Stimulated activated memory B cell treated with anti-CD40 and anti-IgM and Interleukin-4, amounts not matched to agents 10 μg/mL and 1 μg/mL and 100 μg/mL, for 72 hours (primary cell): Measurements from ENCODE around the gene ETNPPL.

Experiments
- ATAC-seq: fragments of 150-1000 bp; cut with Tn5 transposase; 2 replicates; pipeline ENCODE4 v1.10.0; 2021
- H3K27ac Mint-ChIP-seq: one replicate; pipeline ENCODE4 v1.8.0; 2022; ENCODE audit warnings: mild to moderate bottlenecking, mixed read lengths
- H3K27me3 Mint-ChIP-seq: one replicate; pipeline ENCODE4 v1.8.0; 2022; ENCODE audit warnings: mixed read lengths
- H3K36me3 Mint-ChIP-seq: one replicate; pipeline ENCODE4 v1.8.0; 2022; ENCODE audit warnings: mixed read lengths
- H3K4me1 Mint-ChIP-seq: one replicate; pipeline ENCODE4 v1.8.0; 2022; ENCODE audit warnings: mixed read lengths
- H3K4me3 Mint-ChIP-seq: one replicate; pipeline ENCODE4 v1.8.0; 2022; ENCODE audit warnings: mild to moderate bottlenecking, moderate library complexity, mixed read lengths
- H3K9me3 Mint-ChIP-seq: one replicate; pipeline ENCODE4 v1.8.0; 2022; ENCODE audit warnings: mixed read lengths

The ETNPPL gene

DNA sequence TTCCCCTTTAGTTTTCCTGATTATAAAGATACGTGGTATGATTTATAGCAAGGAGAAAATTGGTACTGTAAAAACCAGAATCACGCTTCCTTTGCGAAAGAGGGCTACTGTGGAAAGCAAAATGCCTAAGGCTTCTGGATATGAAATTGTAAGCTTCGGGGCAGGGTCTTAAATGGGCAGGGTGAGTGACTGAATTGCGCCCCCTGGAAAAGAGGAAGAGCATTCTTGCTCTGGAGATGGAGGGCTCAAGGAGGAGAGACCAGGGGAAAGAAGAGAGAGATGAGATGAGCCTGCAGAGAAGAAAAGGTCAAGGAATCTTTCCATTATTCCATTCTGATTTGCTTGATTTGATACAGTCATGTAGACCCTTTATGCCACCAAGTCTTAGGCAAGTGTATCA lies 13.1 kb upstream of the ETNPPL start:
- ATAC-seq, result no peak
- Mint-ChIP-seq H3K27me3 (peaks cover 9% of the 10 kb centered on the region), H3K36me3 (no peaks in the 10 kb centered on the region), H3K4me1 (no peaks in the 10 kb centered on the region), H3K9me3 (no peaks in the 10 kb centered on the region), H3K4me3 (no peak overlapping the region), H3K27ac (no peak overlapping the region)

DNA sequence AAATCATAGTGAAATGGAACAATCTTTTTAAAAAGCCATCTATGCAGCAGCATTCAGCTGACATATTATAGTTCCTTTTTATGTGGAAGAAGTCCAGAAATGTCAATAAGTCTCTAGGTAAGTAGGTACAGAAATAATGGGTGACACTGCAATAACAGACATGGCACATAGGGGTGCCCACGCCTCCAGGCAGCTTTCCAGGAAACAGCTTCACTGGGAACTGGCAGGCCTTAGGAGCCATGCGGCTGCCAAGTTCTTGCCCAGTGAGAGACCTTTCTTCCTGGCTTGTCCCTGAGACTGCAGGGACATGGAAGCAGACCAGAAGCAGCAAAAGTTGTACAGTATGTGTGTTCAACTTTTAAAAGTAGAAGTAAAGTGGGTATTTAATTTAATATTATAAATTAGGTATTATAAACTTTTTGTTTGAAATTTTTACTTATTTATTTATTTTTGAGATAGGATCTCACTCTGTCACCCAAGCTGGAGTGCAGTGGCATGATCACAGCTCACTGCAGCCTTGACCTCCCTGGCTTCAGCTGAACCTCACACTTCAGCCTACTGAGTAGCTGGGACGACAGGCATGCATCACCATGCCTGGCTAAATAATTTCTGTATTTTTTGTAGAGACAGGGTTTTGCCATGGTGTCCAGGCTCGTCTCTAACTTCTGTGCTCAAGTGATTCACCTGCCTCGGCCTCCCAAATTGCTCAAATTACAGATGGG lies 12.1 kb upstream of the ETNPPL start:
- no peak overlapping the region for H3K27ac Mint-ChIP-seq
- no peak overlapping the region for H3K4me3 Mint-ChIP-seq

GRCh38 chr4:108772402-108772801 lies 9.5 kb upstream of the ETNPPL start:
- Mint-ChIP-seq H3K4me1 (no peaks in the 10 kb centered on the region), H3K9me3 (no peaks in the 10 kb centered on the region), H3K27ac (no peak overlapping the region), H3K4me3 (no peak overlapping the region), H3K36me3 (no peaks in the 10 kb centered on the region), H3K27me3 (peaks cover 9% of the 10 kb centered on the region)
- no peak for ATAC-seq

More for the DNA sequence above, 12.1 kb upstream of the ETNPPL start:
- no peaks in the 10 kb centered on the region for H3K4me1 Mint-ChIP-seq
- H3K36me3 Mint-ChIP-seq, result no peaks in the 10 kb centered on the region
- H3K27me3 Mint-ChIP-seq, result peaks cover 9% of the 10 kb centered on the region
- H3K9me3 Mint-ChIP-seq, result no peaks in the 10 kb centered on the region
- ATAC-seq, result no peak

GRCh38 chr4:108766058-108766457 lies 3.2 kb upstream of the ETNPPL start:
- Mint-ChIP-seq H3K9me3 (no peaks in the 10 kb centered on the region), H3K27ac (no peak overlapping the region), H3K4me1 (peaks cover 13% of the 10 kb centered on the region), H3K4me3 (no peak overlapping the region), H3K27me3 (peaks cover 26% of the 10 kb centered on the region), H3K36me3 (no peaks in the 10 kb centered on the region)
- ATAC-seq, result no peak

- Mint-ChIP-seq H3K4me1 (peaks cover 13% of the 10 kb centered on the region), H3K4me3 (no peak overlapping the region), H3K27me3 (peaks cover 26% of the 10 kb centered on the region), H3K9me3 (no peaks in the 10 kb centered on the region), H3K36me3 (no peaks in the 10 kb centered on the region), H3K27ac (no peak overlapping the region)
- ATAC-seq, result no peak
Observed at GRCh38 chr4:108763986-108764385, 1.1 kb upstream of the ETNPPL start.

DNA sequence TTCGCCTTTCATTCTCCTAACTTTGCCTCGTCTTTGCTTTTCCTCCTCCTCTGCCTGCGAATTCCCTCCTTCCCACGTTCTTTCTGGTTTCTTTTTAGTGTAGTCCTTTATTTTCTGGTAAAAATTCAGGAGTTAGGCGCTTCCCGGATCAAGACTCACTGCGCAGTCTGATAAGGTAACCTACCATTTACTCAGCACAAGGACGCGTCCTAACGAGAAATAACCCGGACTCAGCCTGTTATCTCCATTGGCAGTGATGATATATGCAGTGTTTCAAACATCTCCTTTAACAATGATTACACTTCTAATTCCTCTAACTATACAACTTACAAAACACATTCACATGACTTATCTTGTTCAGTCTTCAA lies 357 bp upstream of the ETNPPL start:
- no peak for ATAC-seq
- peak overlapping the region; percentile 64 for H3K4me3 Mint-ChIP-seq
- no peak overlapping the region for H3K27ac Mint-ChIP-seq
- H3K9me3 Mint-ChIP-seq, result no peaks in the 10 kb centered on the region
- H3K27me3 Mint-ChIP-seq, result peaks cover 26% of the 10 kb centered on the region
- no peaks in the 10 kb centered on the region for H3K36me3 Mint-ChIP-seq
- H3K4me1 Mint-ChIP-seq, result peaks cover 13% of the 10 kb centered on the region

- ATAC-seq, result no peak
- H3K4me1 Mint-ChIP-seq, result peaks cover 11% of the 10 kb centered on the region
- H3K36me3 Mint-ChIP-seq, result no peaks in the 10 kb centered on the region
- no peak overlapping the region for H3K27ac Mint-ChIP-seq
- no peak overlapping the region for H3K4me3 Mint-ChIP-seq
- H3K27me3 Mint-ChIP-seq, result peaks cover 23% of the 10 kb centered on the region
- no peaks in the 10 kb centered on the region for H3K9me3 Mint-ChIP-seq
Observed at GRCh38 chr4:108758498-108758897, 4.4 kb downstream of the ETNPPL start.

- H3K27me3 Mint-ChIP-seq, result no peaks in the 10 kb centered on the region
- H3K36me3 Mint-ChIP-seq, result no peaks in the 10 kb centered on the region
- H3K4me1 Mint-ChIP-seq, result no peaks in the 10 kb centered on the region
- H3K9me3 Mint-ChIP-seq, result no peaks in the 10 kb centered on the region
- no peak overlapping the region for H3K4me3 Mint-ChIP-seq
- no peak overlapping the region for H3K27ac Mint-ChIP-seq
- no peak for ATAC-seq
Observed at GRCh38 chr4:108754327-108754726, 8.5 kb downstream of the ETNPPL start.

GRCh38 chr4:108751321-108751720 lies 11.5 kb downstream of the ETNPPL start:
- Mint-ChIP-seq H3K9me3 (no peaks in the 10 kb centered on the region), H3K27me3 (no peaks in the 10 kb centered on the region), H3K36me3 (no peaks in the 10 kb centered on the region), H3K4me3 (no peak overlapping the region), H3K27ac (no peak overlapping the region), H3K4me1 (no peaks in the 10 kb centered on the region)
- no peak for ATAC-seq

DNA sequence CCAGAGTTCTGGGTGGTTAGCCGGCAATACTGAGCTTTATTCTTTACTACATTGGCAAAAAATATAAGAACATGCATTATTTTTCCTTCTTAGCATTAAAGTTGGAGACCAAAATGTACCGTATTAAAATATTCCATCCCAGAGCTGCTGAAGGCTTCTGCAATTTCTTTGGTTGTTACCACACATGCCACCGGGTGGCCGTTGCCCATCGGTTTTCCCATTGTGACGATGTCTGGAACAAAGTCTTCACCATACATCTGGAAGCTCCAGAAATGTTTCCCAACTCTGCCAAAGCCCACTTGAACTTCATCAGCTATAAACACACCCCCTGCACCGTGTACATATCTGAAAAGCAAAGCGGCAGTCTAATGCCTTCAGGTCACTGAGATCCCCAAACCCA lies 13.7 kb downstream of the ETNPPL start:
- Mint-ChIP-seq H3K4me1 (no peaks in the 10 kb centered on the region), H3K27me3 (no peaks in the 10 kb centered on the region), H3K27ac (no peak overlapping the region), H3K9me3 (no peaks in the 10 kb centered on the region), H3K4me3 (no peak overlapping the region), H3K36me3 (no peaks in the 10 kb centered on the region)
- ATAC-seq, result no peak

- no peak for ATAC-seq
- H3K4me1 Mint-ChIP-seq, result no peaks in the 10 kb centered on the region
- no peaks in the 10 kb centered on the region for H3K9me3 Mint-ChIP-seq
- no peak overlapping the region for H3K27ac Mint-ChIP-seq
- H3K27me3 Mint-ChIP-seq, result no peaks in the 10 kb centered on the region
- no peak overlapping the region for H3K4me3 Mint-ChIP-seq
- H3K36me3 Mint-ChIP-seq, result no peaks in the 10 kb centered on the region
Observed at GRCh38 chr4:108746511-108746910, 16.3 kb downstream of the ETNPPL start.

- H3K4me1 Mint-ChIP-seq, result no peaks in the 10 kb centered on the region
- no peaks in the 10 kb centered on the region for H3K36me3 Mint-ChIP-seq
- no peak overlapping the region for H3K4me3 Mint-ChIP-seq
- H3K27me3 Mint-ChIP-seq, result no peaks in the 10 kb centered on the region
- H3K9me3 Mint-ChIP-seq, result no peaks in the 10 kb centered on the region
- H3K27ac Mint-ChIP-seq, result no peak overlapping the region
- ATAC-seq, result no peak
Observed at GRCh38 chr4:108744307-108744706, 18.5 kb downstream of the ETNPPL start.

DNA sequence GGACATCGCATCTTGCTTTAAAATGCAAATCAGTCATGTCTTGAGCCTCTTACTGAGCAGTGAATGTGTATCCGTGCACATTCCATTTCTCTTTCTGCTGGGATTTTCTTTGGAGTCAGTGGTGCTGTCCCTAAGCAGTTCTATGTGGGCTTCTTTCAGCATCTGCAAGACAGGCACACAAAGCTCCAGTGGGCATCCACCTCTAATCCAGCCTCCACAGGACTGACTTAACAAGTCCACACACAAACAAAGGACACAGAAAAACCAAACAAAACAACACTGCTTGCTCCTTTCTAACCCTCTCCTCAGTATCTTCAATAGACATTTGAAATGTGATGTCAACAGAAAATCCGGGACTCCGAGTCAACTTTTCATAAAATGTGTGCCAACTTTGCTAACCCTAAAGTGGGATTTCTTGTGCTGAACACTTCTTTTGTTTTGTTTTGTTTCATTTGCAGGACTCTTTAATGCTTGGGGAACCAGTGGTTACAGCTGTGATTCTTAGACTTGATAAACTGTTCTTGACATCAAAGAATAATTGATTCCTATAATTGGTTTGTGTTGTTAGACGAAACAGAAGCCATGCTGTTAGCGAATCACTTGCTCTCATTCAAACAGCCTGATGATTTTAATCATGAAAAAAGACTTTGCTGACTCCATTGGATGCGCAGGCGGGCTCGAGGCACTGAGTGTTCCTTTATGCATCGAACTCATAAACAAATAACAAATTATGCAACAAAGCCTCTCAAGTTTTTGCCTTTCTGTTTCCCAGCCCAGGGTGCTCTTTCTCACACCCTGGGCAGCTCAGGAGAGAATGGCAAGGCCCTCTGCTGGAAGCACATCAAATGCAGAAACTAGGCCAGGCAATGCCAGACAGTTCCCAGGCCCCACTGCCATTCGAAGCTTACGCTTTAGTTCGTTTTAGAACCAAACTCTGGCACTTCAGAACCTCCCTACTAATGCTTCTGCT lies 20.1 kb downstream of the ETNPPL start:
- Mint-ChIP-seq H3K27me3 (no peaks in the 10 kb centered on the region), H3K4me3 (no peak overlapping the region), H3K36me3 (no peaks in the 10 kb centered on the region), H3K4me1 (no peaks in the 10 kb centered on the region), H3K27ac (no peak overlapping the region), H3K9me3 (no peaks in the 10 kb centered on the region)
- ATAC-seq, result no peak

DNA sequence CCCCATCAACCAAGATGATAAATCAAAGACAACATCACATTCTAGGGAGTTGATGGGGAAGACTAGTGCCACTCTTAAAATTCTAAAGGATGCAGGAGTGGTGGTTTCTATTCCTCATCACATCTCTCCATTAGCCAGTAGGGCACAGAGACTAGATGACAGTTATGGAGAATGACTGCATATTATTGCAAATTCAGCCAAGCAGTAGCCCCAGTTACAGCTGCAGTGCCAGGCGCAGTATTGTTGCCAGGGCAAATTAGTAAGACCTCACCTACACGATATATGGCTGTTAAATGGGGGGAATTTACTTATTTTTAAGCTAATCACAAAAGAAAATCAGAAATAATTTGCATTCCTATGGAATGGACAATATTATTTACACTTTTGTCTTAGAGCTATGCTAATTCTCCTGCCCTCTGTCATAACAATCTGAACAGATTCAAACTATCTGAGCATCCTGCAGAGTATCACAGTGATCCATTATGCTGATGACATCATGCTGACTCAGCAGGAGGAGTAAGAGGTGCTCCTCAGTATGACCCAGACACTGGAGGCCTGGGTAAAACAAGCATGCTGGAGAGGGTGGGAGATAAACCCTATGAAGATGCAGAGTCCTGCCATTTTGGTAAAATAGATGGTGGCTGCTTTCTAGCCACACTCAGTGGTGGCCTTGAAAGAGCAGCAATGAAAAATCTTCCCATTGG lies 24.7 kb downstream of the ETNPPL start:
- no peaks in the 10 kb centered on the region for H3K9me3 Mint-ChIP-seq
- no peak for ATAC-seq
- no peaks in the 10 kb centered on the region for H3K4me1 Mint-ChIP-seq
- no peak overlapping the region for H3K27ac Mint-ChIP-seq
- no peaks in the 10 kb centered on the region for H3K36me3 Mint-ChIP-seq
- H3K4me3 Mint-ChIP-seq, result no peak overlapping the region
- peaks cover 10% of the 10 kb centered on the region for H3K27me3 Mint-ChIP-seq

DNA sequence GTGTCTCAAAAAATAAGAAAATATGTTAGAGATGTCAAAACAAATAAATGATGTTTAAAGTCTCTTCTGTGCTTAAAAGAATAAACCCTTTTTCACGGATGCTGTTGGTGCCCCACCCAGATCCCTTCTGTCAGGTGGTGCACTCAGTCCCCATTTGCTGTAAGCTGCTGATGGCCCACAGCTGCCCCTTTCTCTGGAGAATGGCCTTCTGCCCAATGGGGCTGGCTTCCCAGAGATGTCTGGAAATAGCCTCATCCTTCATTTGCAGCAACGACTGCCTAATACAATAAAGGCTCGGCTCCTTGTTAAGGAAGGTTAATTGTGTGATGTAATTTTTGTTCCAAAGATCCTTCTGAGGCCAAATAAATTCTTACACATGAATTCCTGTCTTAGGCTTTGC lies 31.8 kb downstream of the ETNPPL start:
- H3K4me1 Mint-ChIP-seq, result no peaks in the 10 kb centered on the region
- no peak overlapping the region for H3K27ac Mint-ChIP-seq
- no peak for ATAC-seq
- no peaks in the 10 kb centered on the region for H3K36me3 Mint-ChIP-seq
- peaks cover 6% of the 10 kb centered on the region for H3K9me3 Mint-ChIP-seq
- H3K4me3 Mint-ChIP-seq, result no peak overlapping the region
- peaks cover 32% of the 10 kb centered on the region for H3K27me3 Mint-ChIP-seq
